Stimulated activated CD8-positive, alpha-beta memory T cell treated with anti-CD3 and anti-CD28 coated beads, Interleukin-15, amount 100 ng/mL, for 48 hours (primary cell): ENCODE results near the gene PAF1.

Experiments
- DNase-seq, 2 donors: peaks; one replicate each; pipeline ENCODE4 v3.0.0-alpha.2; 2020; ENCODE audit warnings: low read depth in 2 of 2

The PAF1 gene

DNA sequence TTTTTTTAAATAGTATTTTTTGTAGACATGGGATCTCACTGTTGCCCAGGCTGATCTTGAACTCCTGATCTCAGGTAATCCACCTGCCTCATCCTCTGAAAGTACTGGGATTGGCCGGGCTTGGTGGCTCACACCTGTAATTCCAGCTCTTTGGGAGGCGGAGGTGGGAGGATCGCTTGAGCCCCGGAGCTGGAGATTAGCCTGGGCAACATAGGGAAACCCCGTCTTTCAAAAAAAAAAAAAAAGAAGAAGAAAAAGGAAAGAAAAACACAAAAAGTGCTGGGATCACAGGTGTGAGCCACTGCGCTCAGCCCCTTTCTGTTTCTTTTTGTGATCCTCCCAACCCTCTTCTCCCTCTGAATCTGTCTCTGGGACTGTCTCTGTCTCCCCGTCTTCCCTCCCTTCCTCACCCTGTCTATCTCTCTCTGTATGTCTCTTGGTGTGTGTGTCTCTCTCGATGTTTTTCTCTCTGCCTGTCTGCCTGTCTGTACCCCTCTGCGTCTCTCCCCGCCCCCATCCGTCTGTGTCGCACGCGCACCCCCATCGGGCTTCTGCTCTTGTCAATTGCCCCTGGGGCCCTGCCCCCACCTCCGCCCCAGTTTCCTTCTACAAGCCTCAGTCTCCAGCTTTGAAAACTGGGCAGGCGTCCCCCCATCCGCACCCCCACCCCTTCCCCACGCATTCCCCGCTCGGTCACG lies 15.2 kb upstream of the PAF1 start:
- peak; percentile 70 to 79 for DNase-seq

- no peak for DNase-seq
Measured at GRCh38 chr19:39405261-39405957, 14.5 kb upstream of the PAF1 start.

- peak; percentile 94 to 95 for DNase-seq
Measured at GRCh38 chr19:39403331-39404312, 12.7 kb upstream of the PAF1 start.

DNA sequence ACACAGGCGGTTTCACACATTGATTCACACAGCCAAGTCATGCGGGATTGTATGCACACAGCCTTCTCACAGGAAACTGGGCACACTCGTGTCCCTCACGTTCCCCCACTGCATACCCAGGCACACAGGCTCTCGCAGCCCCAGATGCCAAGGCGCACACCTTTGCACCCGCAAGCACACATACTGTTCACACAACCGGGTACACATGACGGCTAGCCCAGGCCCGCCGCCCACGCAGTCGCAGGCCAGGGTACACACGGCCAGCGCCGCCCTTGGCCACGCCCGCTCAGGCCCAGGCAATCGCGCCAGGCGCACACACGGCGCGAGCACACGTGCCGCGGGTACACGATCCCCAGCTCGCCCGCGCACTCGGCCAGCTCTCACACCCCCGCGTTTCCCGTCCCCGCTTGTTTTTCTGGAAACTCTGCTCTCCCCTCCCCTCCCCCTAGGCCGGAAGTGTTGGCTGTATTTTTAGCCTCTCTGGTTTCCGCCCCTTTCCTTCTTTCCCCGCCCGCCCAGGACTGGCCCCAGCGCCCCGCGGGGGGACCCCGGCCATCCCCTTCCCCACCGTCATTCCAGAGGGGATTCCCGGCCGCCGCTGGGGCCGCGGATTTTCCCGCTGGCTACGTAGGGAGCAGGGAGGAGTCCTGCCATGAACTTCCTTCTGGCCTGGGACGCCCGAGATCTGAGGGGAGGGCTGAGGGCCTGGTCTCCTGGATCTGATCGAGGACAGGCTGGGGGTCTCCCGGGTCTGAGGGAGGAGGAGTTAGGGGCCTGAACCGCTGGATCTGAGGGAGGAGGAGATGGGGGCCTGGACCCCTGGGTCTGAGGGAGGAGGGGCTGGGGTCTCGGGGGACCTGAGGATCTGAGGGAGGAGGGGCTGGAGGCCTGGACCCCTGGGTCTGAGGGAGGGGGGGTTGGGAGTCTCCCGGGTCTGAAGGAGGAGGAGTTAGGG lies 11.7 kb upstream of the PAF1 start:
- DNase-seq, result peak; percentile 81 to 82

- DNase-seq, result peak; percentile 84 to 86
Measured at GRCh38 chr19:39401549-39402345, 10.8 kb upstream of the PAF1 start.

DNA sequence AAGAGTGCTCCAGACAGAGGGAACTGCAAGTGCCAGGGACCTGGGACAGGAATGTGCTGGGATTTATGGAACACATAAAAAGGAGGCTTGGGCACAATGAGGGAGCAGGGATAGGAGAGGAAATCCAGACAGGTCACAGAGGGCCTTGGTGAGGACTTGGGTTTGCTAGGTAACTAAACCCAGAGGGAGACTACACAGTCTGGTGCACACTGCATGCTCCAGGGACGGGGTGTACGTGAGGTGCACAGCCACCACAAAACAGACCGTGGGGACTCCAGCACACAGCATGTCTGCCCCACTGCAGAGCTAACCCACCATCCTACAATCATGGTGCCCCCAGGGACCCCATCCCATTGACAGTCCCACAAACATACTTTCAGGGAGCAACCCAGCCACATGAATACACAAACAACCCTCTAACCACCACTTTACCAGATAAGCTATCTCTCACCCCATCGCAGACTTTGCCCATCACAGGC lies 10.2 kb upstream of the PAF1 start:
- no peak for DNase-seq

- DNase-seq, result no peak
Measured at GRCh38 chr19:39400061-39400460, 9.2 kb upstream of the PAF1 start.

GRCh38 chr19:39399668-39400050 lies 8.8 kb upstream of the PAF1 start:
- no peak for DNase-seq

- DNase-seq, result peak in 1 of 2 donors; percentile 42
Measured at GRCh38 chr19:39398297-39398864, 7.5 kb upstream of the PAF1 start.

DNA sequence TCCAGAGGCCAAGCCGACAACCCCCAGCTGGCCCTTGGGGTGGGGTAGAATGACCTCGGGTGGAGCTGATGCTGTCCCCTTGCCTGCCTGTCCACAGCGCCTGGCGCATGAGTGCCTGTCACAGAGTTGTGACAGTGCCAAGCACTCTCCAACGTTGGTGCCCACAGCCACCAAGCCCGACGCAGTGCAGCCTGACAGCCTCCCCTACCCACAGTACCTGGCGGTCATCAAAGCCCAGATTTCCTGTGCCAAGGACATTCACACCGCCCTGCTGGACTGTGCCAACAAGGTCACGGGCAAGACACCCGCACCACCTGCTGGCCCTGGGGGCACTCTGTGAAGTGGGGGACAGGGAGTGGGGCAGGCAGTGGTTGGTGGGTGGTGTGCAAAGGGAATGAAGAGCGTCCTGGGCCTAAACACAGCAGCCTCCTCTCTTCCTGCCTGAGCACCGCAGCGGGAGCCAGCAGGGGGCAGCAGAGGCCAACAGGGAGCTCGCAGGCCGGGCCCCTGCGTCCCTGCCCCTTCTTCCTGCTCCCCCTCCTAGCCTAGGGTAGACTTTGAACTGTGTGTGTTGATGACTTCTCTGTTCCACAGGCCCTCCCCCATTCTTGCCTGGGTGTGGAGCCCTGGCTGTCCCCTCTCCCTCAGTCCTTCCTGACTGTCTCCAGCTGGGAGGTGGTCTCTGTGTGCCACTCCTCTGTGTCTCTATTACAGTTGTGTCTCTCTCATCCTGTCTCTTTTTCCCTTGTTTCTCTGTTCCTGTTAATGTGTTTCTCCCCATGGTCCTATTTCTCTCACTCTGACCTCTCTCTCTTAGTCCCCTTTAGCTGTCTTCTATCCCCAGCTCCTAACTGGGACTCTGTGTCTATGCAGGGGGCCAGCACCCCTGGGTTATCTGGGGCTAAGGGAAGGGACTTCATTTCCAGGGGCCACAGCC lies 6.7 kb upstream of the PAF1 start:
- peak; percentile 85 to 89 for DNase-seq

- DNase-seq, result no peak
Measured at GRCh38 chr19:39390451-39390750, 505 bp downstream of the PAF1 start.

GRCh38 chr19:39389631-39390414 lies 1.1 kb downstream of the PAF1 start:
- no peak for DNase-seq

DNA sequence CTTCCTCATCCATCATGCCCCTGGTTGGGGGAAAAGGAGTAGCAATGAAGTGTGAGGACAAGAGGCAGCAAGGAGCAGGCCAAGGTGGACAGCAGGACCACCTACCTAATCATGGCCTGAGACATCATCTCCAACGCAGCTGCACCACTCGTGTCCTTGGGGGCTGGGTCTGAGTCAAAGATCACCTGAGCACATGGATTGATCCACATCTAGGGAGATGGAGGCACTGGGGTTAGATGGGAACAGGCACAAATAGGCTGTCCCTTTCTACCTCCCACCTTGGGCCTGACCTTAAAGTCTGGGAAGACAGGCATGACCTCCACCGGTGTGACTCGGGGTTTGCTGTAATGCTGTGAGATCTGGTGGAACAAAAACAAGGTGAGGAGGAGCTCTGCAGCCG lies 2.2 kb downstream of the PAF1 start:
- no peak for DNase-seq

DNA sequence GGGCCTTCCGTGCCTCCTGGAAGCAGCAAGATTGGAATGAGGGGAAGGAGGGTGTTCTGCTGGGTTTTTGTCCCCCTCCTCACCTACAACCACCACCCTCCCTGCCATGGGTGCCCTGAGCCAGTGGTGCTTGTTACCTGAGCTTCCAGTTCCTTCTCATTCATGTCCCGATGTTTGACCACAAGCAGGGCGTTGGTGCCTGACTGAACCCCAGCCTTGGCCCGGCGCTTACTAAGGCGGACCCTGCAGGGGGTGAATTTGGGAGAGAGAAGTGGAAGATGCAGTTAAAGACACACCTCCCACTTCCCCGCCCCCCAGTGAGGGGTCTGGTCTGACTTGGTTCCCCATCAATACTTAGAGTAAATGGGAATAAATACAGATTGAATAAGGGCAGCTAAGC lies 4.3 kb downstream of the PAF1 start:
- DNase-seq, result no peak

- no peak for DNase-seq
Measured at GRCh38 chr19:39385629-39386411, 5.1 kb downstream of the PAF1 start.

GRCh38 chr19:39384839-39385568 lies 5.9 kb downstream of the PAF1 start:
- DNase-seq, result no peak
